Measurements from ENCODE around the gene ARL16. TPM values are rescaled to one million over a fixed set of nuclear protein-coding genes. Genes with fewer than 3 reads are reported as not detected.

ARL16 gene
- total and polyA plus RNA-seq, 10 donors, result 22.5 to 93.5 (median 31.9) TPM

GRCh38 chr17:81694810-81695209 lies 11.2 kb upstream of the ARL16 start:
- intact Hi-C loops (cut with DNase I; ENCODE audit: low total_unique reads), result no loop called here
- 91 to 98% (median 94%) methylated on average over 17 to 19 of the region's 19 CpGs for WGBS, 5 donors
- no peak overlapping the region for H3K27ac ChIP-seq
- TF ChIP-seq POLR2A (IDR thresholded peaks at IDR 0.05), result no peak
- TF ChIP-seq POLR2AphosphoS5 (IDR thresholded peaks at IDR 0.05), result no peak
- no peak for TF ChIP-seq CTCF (IDR thresholded peaks at IDR 0.05 in 8 of 11, conservative IDR thresholded peaks at IDR 0.05 in 3 of 11)
- DNase-seq, result no peak
- no peaks in the 10 kb centered on the region for H3K27me3 ChIP-seq (replicated peaks in 1 of 7)
- peaks cover 3 to 100% (median 99%) of the 10 kb centered on the region in 6 donors for H3K36me3 ChIP-seq
- H3K4me3 ChIP-seq, result no peak overlapping the region
- peaks cover 0 to 9% (median 0%) of the 10 kb centered on the region in 6 donors for H3K4me1 ChIP-seq
- H3K9me3 ChIP-seq, result no peaks in the 10 kb centered on the region

GRCh38 chr17:81693509-81694210 lies 10.1 kb upstream of the ARL16 start:
- intact Hi-C loops (cut with DNase I; ENCODE audit: low total_unique reads), result no loop called here
- DNase-seq, result no peak
- no peaks in the 10 kb centered on the region for H3K27me3 ChIP-seq (replicated peaks in 1 of 7)
- H3K27ac ChIP-seq, result no peak overlapping the region
- TF ChIP-seq POLR2A (IDR thresholded peaks at IDR 0.05), result no peak
- TF ChIP-seq CTCF (IDR thresholded peaks at IDR 0.05 in 8 of 11, conservative IDR thresholded peaks at IDR 0.05 in 3 of 11), result no peak
- no peak for TF ChIP-seq POLR2AphosphoS5 (IDR thresholded peaks at IDR 0.05)
- WGBS, 5 donors, result 86 to 95% (median 93%) methylated on average over 30 to 35 of the region's 35 CpGs
- no peak overlapping the region for H3K4me3 ChIP-seq
- no peaks in the 10 kb centered on the region for H3K9me3 ChIP-seq
- H3K4me1 ChIP-seq, result peaks cover 0 to 9% (median 0%) of the 10 kb centered on the region in 6 donors
- peaks cover 3 to 100% (median 100%) of the 10 kb centered on the region in 6 donors for H3K36me3 ChIP-seq

GRCh38 chr17:81691608-81692007 lies 8.0 kb upstream of the ARL16 start:
- WGBS, 5 donors, result 97% methylated on average over 20 of the region's 20 CpGs
- peaks cover 3 to 100% (median 100%) of the 10 kb centered on the region in 6 donors for H3K36me3 ChIP-seq
- no peaks in the 10 kb centered on the region for H3K9me3 ChIP-seq
- no peak overlapping the region for H3K4me3 ChIP-seq
- TF ChIP-seq CTCF (IDR thresholded peaks at IDR 0.05 in 8 of 11, conservative IDR thresholded peaks at IDR 0.05 in 3 of 11) (no peak), POLR2AphosphoS5 (IDR thresholded peaks at IDR 0.05) (no peak), POLR2A (IDR thresholded peaks at IDR 0.05) (no peak)
- no peak for DNase-seq
- H3K27ac ChIP-seq, result no peak overlapping the region
- peaks cover 0 to 12% (median 3%) of the 10 kb centered on the region in 6 donors for H3K4me1 ChIP-seq
- intact Hi-C loops (cut with DNase I; ENCODE audit: low total_unique reads), result no loop called here
- H3K27me3 ChIP-seq (replicated peaks in 1 of 7), result no peaks in the 10 kb centered on the region

- no peak for TF ChIP-seq POLR2A (IDR thresholded peaks at IDR 0.05)
- TF ChIP-seq CTCF (IDR thresholded peaks at IDR 0.05 in 8 of 11, conservative IDR thresholded peaks at IDR 0.05 in 3 of 11), result no peak
- no peak for TF ChIP-seq POLR2AphosphoS5 (IDR thresholded peaks at IDR 0.05)
- Histone ChIP-seq H3K27ac (no peak overlapping the region), H3K4me3 (no peak overlapping the region), H3K36me3 (peaks cover 3 to 100% (median 100%) of the 10 kb centered on the region in 6 donors), H3K4me1 (peaks cover 0 to 17% (median 6%) of the 10 kb centered on the region in 6 donors), H3K9me3 (no peaks in the 10 kb centered on the region), H3K27me3 (replicated peaks in 1 of 7) (no peaks in the 10 kb centered on the region)
- no peak for DNase-seq
- intact Hi-C loops (cut with DNase I; ENCODE audit: low total_unique reads), result no loop called here
- WGBS, 5 donors, result 93 to 96% (median 95%) methylated on average over 11 to 18 of the region's 18 CpGs
These were observed 7.6 kb upstream of the ARL16 start for GRCh38 chr17:81691196-81691595.

Measured in spleen (tissue), 11 donors.